T-cell (primary cell): ENCODE measurements around the gene TSC22D2. TPM values are rescaled to one million over a fixed set of nuclear protein-coding genes. Genes with fewer than 3 reads are reported as not detected.

Experiments
- ATAC-seq, 4 experiments: fragments of 200-7000 bp in 3 of 4; fragments of 150-1000 bp in 1 of 4; cut with Tn5 transposase; replicated peaks in 1 of 4; 1 replicate in 3 of 4; 2 replicates in 1 of 4; pipeline ENCODE4 v1.10.0; 2021; ENCODE audit warnings: moderate library complexity in 3 of 4, mild to moderate bottlenecking in 2 of 4, moderate number of reproducible peaks in 1 of 4
- CTCF ChIA-PET, 2 donors: fragments of 300-600 bp; sonication (Branson Sonifier 250); formaldehyde crosslinking; loops; one replicate each; lab custom pipeline; 2022; ENCODE audit warnings: antibody characterized with exemption in 2 of 2; lab: Charles Lee
- POLR2A ChIA-PET, 2 donors: fragments of 300-600 bp; sonication (Branson Sonifier 250); formaldehyde crosslinking; loops; one replicate each; lab custom pipeline; 2022; ENCODE audit warnings: antibody characterized with exemption in 2 of 2; lab: Charles Lee
- DNase-seq, 35 experiments: peaks; one replicate each; pipeline versions ENCODE4 v3.0.0 to v3.0.0-alpha.2; 2013 to 2023
- H3K27ac ChIP-seq: one replicate; pipeline ENCODE4 v1.5.1; 2013; ENCODE audit warnings: low read length
- H3K27me3 ChIP-seq, 2 experiments: replicated peaks in 1 of 2; 1 replicate in 1 of 2; 2 replicates in 1 of 2; pipeline versions ENCODE4 v1.6.1 to v1.7.0; 2013; ENCODE audit warnings: low read length in 1 of 2, mixed read lengths in 1 of 2; ENCODE audit not compliant: control insufficient read depth in 2 of 2, insufficient read depth in 2 of 2; ENCODE audit errors: extremely low read depth in 1 of 2
- H3K36me3 ChIP-seq, 2 donors: 1 replicate in 1 of 2; 2 replicates in 1 of 2; pipeline versions ENCODE4 v1.6.1 to v1.7.0; 2013; ENCODE audit warnings: low read length in 1 of 2; ENCODE audit not compliant: control insufficient read depth in 2 of 2, insufficient read depth in 1 of 2; ENCODE audit errors: extremely low read depth in 1 of 2
- H3K4me1 ChIP-seq, 2 experiments: 1 replicate in 1 of 2; 2 replicates in 1 of 2; pipeline versions ENCODE4 v1.6.1 to v1.7.0; 2013; ENCODE audit warnings: low read length in 2 of 2, mixed read lengths in 1 of 2; ENCODE audit not compliant: insufficient read depth in 2 of 2, control insufficient read depth in 1 of 2; ENCODE audit errors: extremely low read depth in 1 of 2
- H3K4me3 ChIP-seq, 2 donors: 1 replicate in 1 of 2; 2 replicates in 1 of 2; pipeline versions ENCODE4 v1.5.1 to v1.7.0; 2013; ENCODE audit warnings: mild to moderate bottlenecking in 2 of 2, low read length in 1 of 2, moderate library complexity in 1 of 2; ENCODE audit not compliant: control insufficient read depth in 1 of 2; ENCODE audit errors: extremely low read depth in 1 of 2
- H3K9me3 ChIP-seq: 2 replicates; pipeline ENCODE4 v1.7.0; 2013
- H3K27ac Mint-ChIP-seq, 2 donors: one replicate each; pipeline ENCODE4 v1.8.0; 2020 to 2021; ENCODE audit warnings: mild to moderate bottlenecking in 2 of 2, mixed read lengths in 2 of 2
- H3K27me3 Mint-ChIP-seq, 2 donors: one replicate each; pipeline ENCODE4 v1.8.0; 2021 to 2022; ENCODE audit warnings: mixed read lengths in 2 of 2
- H3K36me3 Mint-ChIP-seq: one replicate; pipeline ENCODE4 v1.8.0; 2021; ENCODE audit warnings: mixed read lengths
- H3K4me1 Mint-ChIP-seq, 3 donors: one replicate each; pipeline ENCODE4 v1.8.0; 2020 to 2022; ENCODE audit warnings: mixed read lengths in 3 of 3, mild to moderate bottlenecking in 1 of 3
- H3K4me3 Mint-ChIP-seq, 3 donors: one replicate each; pipeline ENCODE4 v1.8.0; 2020 to 2022; ENCODE audit warnings: mild to moderate bottlenecking in 3 of 3, mixed read lengths in 3 of 3, moderate library complexity in 3 of 3
- H3K9me3 Mint-ChIP-seq, 3 donors: one replicate each; pipeline ENCODE4 v1.8.0; 2020 to 2022; ENCODE audit warnings: mixed read lengths in 3 of 3
- WGBS: methylation state at CpG from one replicate; pipeline ENCODE4 v1.1.5; 2013; ENCODE audit warnings: missing lambda C conversion rate; ENCODE audit not compliant: insufficient coverage; 5-methylcytosine and 5-hydroxymethylcytosine counted together
- total RNA-seq, 35 experiments: library from RNA in 6 of 35; stranded (reverse) in 6 of 35; fragments of 120-200 nt in 1 of 35; gene quantifications; one replicate each; pipeline versions ENCODE4 v1.2.1 to v1.2.4 and lab custom pipeline; 2013 to 2026

TSC22D2 gene
- total RNA-seq, 5 donors from 2014 or later (not counting 1 experiment from before 2014, with no cell fraction given): 21.2 to 55.0 (median 23.3) TPM

- H3K4me1 Mint-ChIP-seq: no peaks in the 10 kb centered on the region
- H3K4me3 ChIP-seq: no peak overlapping the region
- no CpG with 5 or more reads among the region's 4 CpGs for WGBS
- no peak overlapping the region for H3K4me3 Mint-ChIP-seq
- ChIA-PET CTCF (no interaction called here), POLR2A (interaction anchor here in 1 of 2 donors (0.6 kb wide), 1 partner anchor 12 kb away, joined by 3 read pairs; no protein-coding TSS in a partner anchor)
- peaks cover 0 to 7% of the 10 kb centered on the region in 2 experiments for H3K27me3 ChIP-seq
- DNase-seq (no peak), ATAC-seq (no peak)
- peaks cover 8 to 19% of the 10 kb centered on the region in 2 donors for H3K27me3 Mint-ChIP-seq
- H3K9me3 ChIP-seq: no peaks in the 10 kb centered on the region
- H3K4me1 ChIP-seq: no peaks in the 10 kb centered on the region
- H3K9me3 Mint-ChIP-seq: peaks cover 0 to 10% (median 0%) of the 10 kb centered on the region in 3 donors
- no peak overlapping the region for H3K27ac Mint-ChIP-seq
- H3K36me3 ChIP-seq: no peaks in the 10 kb centered on the region
- no peak overlapping the region for H3K27ac ChIP-seq
- peaks cover 8% of the 10 kb centered on the region for H3K36me3 Mint-ChIP-seq
Measured at GRCh38 chr3:150511122-150511821, 103.2 kb downstream of the TSC22D2 start.

GRCh38 chr3:150515210-150515609 lies 107.1 kb downstream of the TSC22D2 start:
- WGBS: no CpG with 5 or more reads among the region's 4 CpGs
- H3K4me1 Mint-ChIP-seq: no peaks in the 10 kb centered on the region

More at GRCh38 chr3:150515210-150515609, 107.1 kb downstream of the TSC22D2 start:
- ChIA-PET POLR2A (no interaction called here), CTCF (interaction anchor here (0.6 kb wide), 2 partner anchors 41 to 263 kb away, joined by 3 to 4 read pairs; no protein-coding TSS in a partner anchor)
- Histone ChIP-seq H3K4me3 (no peak overlapping the region), H3K4me1 (no peaks in the 10 kb centered on the region), H3K27ac (no peak overlapping the region), H3K27me3 (peaks cover 0 to 7% of the 10 kb centered on the region in 2 experiments), H3K36me3 (no peaks in the 10 kb centered on the region), H3K9me3 (no peaks in the 10 kb centered on the region)
- H3K27ac Mint-ChIP-seq: no peak overlapping the region
- peaks cover 13% of the 10 kb centered on the region for H3K36me3 Mint-ChIP-seq
- no peak for DNase-seq
- peaks cover 4 to 8% of the 10 kb centered on the region in 2 donors for H3K27me3 Mint-ChIP-seq
- no peak for ATAC-seq
- H3K4me3 Mint-ChIP-seq: no peak overlapping the region
- peaks cover 0 to 13% (median 0%) of the 10 kb centered on the region in 3 donors for H3K9me3 Mint-ChIP-seq

Other genes starting within 250 kb of the TSC22D2 start
- 100 to 1,000 TPM; 109 to 134 (median 123) TPM for gene SERP1, start 138.2 kb downstream of the TSC22D2 start, total RNA-seq
- 100 to 1,000 TPM in 3 of 5 donors, 10 to 100 TPM in 2; 81.5 to 126 (median 100) TPM for gene EIF2A, start 138.5 kb downstream of the TSC22D2 start, total RNA-seq
- gene SELENOT, start 195.0 kb downstream of the TSC22D2 start, total RNA-seq: 10 to 100 TPM; 64.1 to 85.9 (median 70.3) TPM